Fibroblast of lung (primary cell): ENCODE measurements around the gene HCAR2. TPM values are rescaled to one million over a fixed set of nuclear protein-coding genes. Genes with fewer than 3 reads are reported as not detected.
"Not testable (repeated sequence)": the region's sequence is repeated elsewhere in the genome, so short reads cannot be mapped to it uniquely, and the experiment has no call there.

Source experiments
- DNase-seq, 2 donors: peaks; one replicate each; pipeline versions ENCODE4 v3.0.0 to v3.0.0-alpha.2; 2010; ENCODE audit warnings: low read depth in 2 of 2
- H2AFZ ChIP-seq: 2 replicates; pipeline ENCODE4 v1.5.1; 2012; ENCODE audit warnings: low read length, control low read depth, inconsistent platforms
- H3K27ac ChIP-seq: 2 replicates; pipeline ENCODE4 v1.5.1; 2011; ENCODE audit warnings: low read length, control low read depth; ENCODE audit not compliant: insufficient read depth
- H3K27me3 ChIP-seq: 2 replicates; pipeline ENCODE4 v1.5.1; 2011; ENCODE audit warnings: mild to moderate bottlenecking, low read length; ENCODE audit not compliant: control insufficient read depth, insufficient read depth
- H3K36me3 ChIP-seq: 2 replicates; pipeline ENCODE4 v1.5.1; 2011; ENCODE audit warnings: low read length; ENCODE audit not compliant: control insufficient read depth, insufficient read depth
- H3K4me1 ChIP-seq: 2 replicates; pipeline ENCODE4 v1.5.1; 2011; ENCODE audit warnings: low read length; ENCODE audit not compliant: control insufficient read depth, insufficient read depth; ENCODE audit errors: extremely low read depth
- H3K4me2 ChIP-seq: 2 replicates; pipeline ENCODE4 v1.5.1; 2011; ENCODE audit warnings: low read length, control low read depth; ENCODE audit not compliant: insufficient read depth; ENCODE audit errors: extremely low read depth
- H3K4me3 ChIP-seq, 4 experiments: fragments of 200-600 bp in 1 of 4; sonication (generic) in 1 of 4; replicated peaks in 1 of 4; 2 replicates each; pipeline ENCODE4 v1.5.1; 2011 to 2016; ENCODE audit warnings: low read length in 4 of 4, low read depth in 3 of 4, mild to moderate bottlenecking in 3 of 4, control low read depth in 2 of 4, inconsistent platforms in 1 of 4, mixed read lengths in 1 of 4; ENCODE audit not compliant: insufficient read depth in 1 of 4; ENCODE audit errors: control extremely low read depth in 1 of 4
- H3K79me2 ChIP-seq: 2 replicates; pipeline ENCODE4 v1.5.1; 2012; ENCODE audit warnings: mild to moderate bottlenecking, low read length, inconsistent platforms; ENCODE audit not compliant: control insufficient read depth, insufficient read depth
- H3K9ac ChIP-seq: 2 replicates; pipeline ENCODE4 v1.5.1; 2011; ENCODE audit warnings: mild to moderate bottlenecking, low read length, control low read depth; ENCODE audit not compliant: insufficient read depth
- H3K9me3 ChIP-seq: 2 replicates; pipeline ENCODE4 v1.5.1; 2012; ENCODE audit warnings: low read depth, low read length; ENCODE audit not compliant: control insufficient read depth, insufficient read depth
- H4K20me1 ChIP-seq: 2 replicates; pipeline ENCODE4 v1.5.1; 2011; ENCODE audit warnings: low read length; ENCODE audit not compliant: control insufficient read depth, insufficient read depth; ENCODE audit errors: extremely low read depth
- CTCF ChIP-seq, 2 donors: IDR thresholded peaks in 1 of 2; conservative IDR thresholded peaks in 1 of 2; 1 replicate in 1 of 2; 2 replicates in 1 of 2; pipeline ENCODE4 v1.5.1; 2011 to 2012; ENCODE audit warnings: low read length in 2 of 2, control low read depth in 1 of 2, inconsistent platforms in 1 of 2, low read depth in 1 of 2, mild to moderate bottlenecking in 1 of 2
- EZH2 ChIP-seq: IDR thresholded peaks from 2 replicates; pipeline ENCODE4 v1.5.1; 2012; ENCODE audit warnings: low read length, control low read depth, mild to moderate bottlenecking; ENCODE audit errors: missing control alignments
- polyA plus RNA-seq, 2 donors: library from polyadenylated mRNA; depleted of rRNA in 1 of 2; stranded (reverse) in 1 of 2; unstranded in 1 of 2; fragments of >200 nt; gene quantifications; 2 replicates each; pipeline ENCODE4 v1.2.1, GENCODE V29; 2011 to 2012; ENCODE audit warnings: missing spikeins in 1 of 2
- total RNA-seq: library from RNA; depleted of rRNA; stranded (reverse); fragments of >200 nt; gene quantifications from 2 replicates; pipeline ENCODE4 v1.2.1, GENCODE V29; 2014

Gene HCAR2
- total and polyA plus RNA-seq, 2 donors (not counting 1 experiment from before 2014, with no cell fraction given), result under 0.01 TPM; not detected in 1

DNA sequence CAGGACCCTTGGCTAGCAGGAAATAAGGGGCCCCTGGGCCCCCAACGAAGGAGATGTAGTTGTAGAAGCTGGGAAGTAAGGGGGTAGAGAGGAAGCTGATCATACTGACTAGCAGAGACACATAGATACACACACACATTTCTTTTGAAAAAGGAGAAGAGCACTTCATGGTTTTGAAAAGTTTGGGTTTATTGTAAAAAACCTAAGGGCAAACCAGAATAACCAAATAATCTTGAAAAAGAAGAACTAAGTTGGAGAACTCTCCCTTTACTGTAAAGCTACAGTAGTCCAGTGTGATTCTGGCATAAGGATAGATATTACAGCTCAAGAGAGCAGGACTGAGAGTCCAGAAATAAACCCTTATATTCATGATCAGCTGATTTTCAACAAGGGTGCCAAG, 19.2 kb upstream of the HCAR2 start:
- Histone ChIP-seq H4K20me1 (no peaks in the 10 kb centered on the region), H3K79me2 (no peaks in the 10 kb centered on the region), H3K9ac (no peak overlapping the region), H3K9me3 (no peaks in the 10 kb centered on the region), H2AFZ (no peak overlapping the region), H3K4me1 (no peaks in the 10 kb centered on the region), H3K4me2 (no peak overlapping the region), H3K27me3 (no peaks in the 10 kb centered on the region), H3K4me3 (no peak overlapping the region), H3K36me3 (no peaks in the 10 kb centered on the region), H3K27ac (no peak overlapping the region)
- DNase-seq, result no peak
- TF ChIP-seq EZH2 (no peak), CTCF (conservative IDR thresholded peaks at IDR 0.05 in 1 of 2, IDR thresholded peaks at IDR 0.05 in 1 of 2; ENCODE audit: low read depth in 1 of 2, low read length in 2 of 2) (no peak)

DNA sequence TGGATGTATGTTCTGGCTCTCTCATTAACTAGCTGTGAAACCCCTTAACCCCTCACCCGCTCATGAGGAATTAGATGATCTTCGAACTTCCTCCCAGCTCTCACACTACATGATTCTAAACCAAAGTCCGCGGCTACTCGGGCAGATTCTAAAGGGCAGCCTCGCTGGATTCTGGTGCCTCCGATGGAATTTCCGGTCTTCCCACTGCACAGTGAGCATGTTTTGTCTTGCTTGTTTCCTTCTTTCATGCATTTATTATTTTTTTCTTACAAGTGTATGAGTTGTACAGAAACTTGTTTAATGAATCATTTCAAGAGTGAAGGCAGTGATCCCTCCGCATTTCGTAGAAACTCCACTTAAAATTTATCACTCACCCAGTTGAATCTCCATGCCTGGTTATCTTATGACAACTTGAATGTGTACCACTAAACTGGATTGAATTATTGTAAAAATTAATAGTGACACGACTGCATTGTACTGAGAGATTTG, 17.9 kb upstream of the HCAR2 start:
- no peak overlapping the region for H2AFZ ChIP-seq
- H3K79me2 ChIP-seq, result no peaks in the 10 kb centered on the region
- DNase-seq, result peak in 1 of 2 donors; percentile 65
- no peak overlapping the region for H3K27ac ChIP-seq
- H3K27me3 ChIP-seq, result no peaks in the 10 kb centered on the region
- no peaks in the 10 kb centered on the region for H3K4me1 ChIP-seq
- no peaks in the 10 kb centered on the region for H4K20me1 ChIP-seq
- no peak for TF ChIP-seq CTCF (conservative IDR thresholded peaks at IDR 0.05 in 1 of 2, IDR thresholded peaks at IDR 0.05 in 1 of 2; ENCODE audit: low read depth in 1 of 2, low read length in 2 of 2)
- no peak for TF ChIP-seq EZH2
- no peaks in the 10 kb centered on the region for H3K36me3 ChIP-seq
- H3K4me3 ChIP-seq, result no peak overlapping the region
- H3K9ac ChIP-seq, result no peak overlapping the region
- no peaks in the 10 kb centered on the region for H3K9me3 ChIP-seq
- no peak overlapping the region for H3K4me2 ChIP-seq

DNA sequence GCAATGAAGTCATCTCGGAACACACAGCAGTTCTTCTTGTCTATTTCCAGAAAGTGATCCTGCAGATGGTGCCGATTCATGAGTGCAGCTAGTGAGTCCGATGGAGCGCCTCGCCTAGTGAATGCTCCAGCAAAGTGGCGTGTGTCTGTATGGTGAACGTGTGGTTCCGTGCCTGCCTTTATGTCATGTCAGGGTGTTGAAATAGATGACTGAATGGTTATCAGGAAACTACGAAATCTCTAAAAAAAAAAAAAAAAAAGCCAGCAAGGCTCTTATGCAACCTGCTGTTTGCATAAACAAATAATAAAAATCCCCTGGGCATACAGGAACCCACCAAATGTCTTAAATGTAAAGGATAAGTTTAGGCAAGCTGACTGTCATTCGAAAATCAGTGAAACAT, 13.5 kb upstream of the HCAR2 start, which contains the start of gene HCAR3:
Gene HCAR3 (minus strand): TSS at position 154 of the 400 bp plus-strand sequence. CDS start 74 bp downstream, at position 80.
- H3K9me3 ChIP-seq, DNase-seq, H3K9ac ChIP-seq, H4K20me1 ChIP-seq, H3K4me2 ChIP-seq, H2AFZ ChIP-seq, H3K36me3 ChIP-seq, H3K79me2 ChIP-seq, H3K27me3 ChIP-seq, H3K4me3 ChIP-seq, H3K27ac ChIP-seq, H3K4me1 ChIP-seq: not testable (repeated sequence)

- H3K27ac ChIP-seq, H3K36me3 ChIP-seq, H3K4me3 ChIP-seq, H3K27me3 ChIP-seq, H2AFZ ChIP-seq, H3K79me2 ChIP-seq, H3K9me3 ChIP-seq, H3K4me2 ChIP-seq, H3K4me1 ChIP-seq, H4K20me1 ChIP-seq, DNase-seq, H3K9ac ChIP-seq: not testable (repeated sequence)
These were observed 12.1 kb upstream of the HCAR2 start for GRCh38 chr12:122715211-122715610.

- H3K4me1 ChIP-seq, H3K4me3 ChIP-seq, H3K27me3 ChIP-seq, H4K20me1 ChIP-seq, H3K9ac ChIP-seq, H3K4me2 ChIP-seq, H2AFZ ChIP-seq, DNase-seq, H3K27ac ChIP-seq, H3K36me3 ChIP-seq, H3K9me3 ChIP-seq, H3K79me2 ChIP-seq: not testable (repeated sequence)
These were observed 10.5 kb upstream of the HCAR2 start for GRCh38 chr12:122713491-122714188.
